HG03378 (cell line): ENCODE data around the gene MAP3K7.
"Not testable (repeated sequence)": the region's sequence is repeated elsewhere in the genome, so short reads cannot be mapped to it uniquely, and the experiment has no call there.

Source experiments
- ATAC-seq: cut with Tn5 transposase; IDR thresholded peaks from one replicate; pipeline ENCODE4 v1.9.1; 2021; ENCODE audit warnings: mild to moderate bottlenecking, moderate library complexity; ENCODE audit not compliant: unreplicated experiment

The MAP3K7 gene

GRCh38 chr6:90578894-90579549 is 7.8 kb downstream of the MAP3K7 start:
- ATAC-seq = no peak

- no peak for ATAC-seq
Measured at GRCh38 chr6:90575267-90575666, 11.6 kb downstream of the MAP3K7 start.

- no peak for ATAC-seq
Measured at GRCh38 chr6:90574610-90575009, 12.3 kb downstream of the MAP3K7 start.

- ATAC-seq = no peak
Measured at GRCh38 chr6:90573624-90574023, 13.2 kb downstream of the MAP3K7 start.

- ATAC-seq = no peak
Measured at GRCh38 chr6:90572856-90573255, 14.0 kb downstream of the MAP3K7 start.

- ATAC-seq = no peak
Measured at GRCh38 chr6:90569223-90569622, 17.6 kb downstream of the MAP3K7 start.

- not testable (repeated sequence) for ATAC-seq
Measured at GRCh38 chr6:90567682-90568081, 19.2 kb downstream of the MAP3K7 start.

- ATAC-seq = not testable (repeated sequence)
Measured at GRCh38 chr6:90562341-90562740, 24.5 kb downstream of the MAP3K7 start.

GRCh38 chr6:90559931-90560330 is 26.9 kb downstream of the MAP3K7 start:
- no peak for ATAC-seq

- no peak for ATAC-seq
Measured at GRCh38 chr6:90557006-90557405, 29.9 kb downstream of the MAP3K7 start.

GRCh38 chr6:90547991-90548390 is 38.9 kb downstream of the MAP3K7 start:
- no peak for ATAC-seq

- no peak for ATAC-seq
Measured at GRCh38 chr6:90547079-90547478, 39.8 kb downstream of the MAP3K7 start.

- ATAC-seq = no peak
Measured at GRCh38 chr6:90545448-90545847, 41.4 kb downstream of the MAP3K7 start.

- ATAC-seq = no peak
Measured at GRCh38 chr6:90544741-90545140, 42.1 kb downstream of the MAP3K7 start.

GRCh38 chr6:90544081-90544480 is 42.8 kb downstream of the MAP3K7 start:
- no peak for ATAC-seq

- no peak for ATAC-seq
Measured at GRCh38 chr6:90541221-90541620, 45.7 kb downstream of the MAP3K7 start.

- ATAC-seq = no peak
Measured at GRCh38 chr6:90538278-90539046, 48.4 kb downstream of the MAP3K7 start.

- ATAC-seq = peak; percentile 83
Measured at GRCh38 chr6:90537723-90538258, 49.1 kb downstream of the MAP3K7 start.

- no peak for ATAC-seq
Measured at GRCh38 chr6:90537027-90537426, 49.8 kb downstream of the MAP3K7 start.

GRCh38 chr6:90536520-90536919 is 50.4 kb downstream of the MAP3K7 start:
- no peak for ATAC-seq

GRCh38 chr6:90534337-90535025 is 52.4 kb downstream of the MAP3K7 start:
- ATAC-seq = no peak
